ENCODE measurements around the gene CLECL1. TPM values are rescaled to one million over a fixed set of nuclear protein-coding genes. Genes with fewer than 3 reads are reported as not detected.

Gene CLECL1
- 1 to 10 TPM in 1 of 2 donors, not detected in 1; 1.9 TPM for total RNA-seq

- ATAC-seq (ENCODE audit: insufficient number of reproducible peaks, low FRiP score, low read depth) (no peak), DNase-seq (ENCODE audit: low spot score) (no peak)
- H3K27ac ChIP-seq = peak within 1 kb of the TSS in 1 of 2 donors; percentile 2
Observed at GRCh38 chr12:9732921-9733461, at the start of gene CLECL1. CLECL1 (minus strand) TSS chr12:9733097.

GRCh38 chr12:9781360-9781759 lies 48.5 kb upstream of the CLECL1 start:
- H3K27ac ChIP-seq = no peak overlapping the region
- no peak for TF ChIP-seq CTCF (IDR thresholded peaks at IDR 0.05)
- ATAC-seq (ENCODE audit: insufficient number of reproducible peaks, low FRiP score, low read depth) = no peak
- no peaks in the 10 kb centered on the region for H3K27me3 ChIP-seq (replicated peaks; ENCODE audit: insufficient read depth)
- DNase-seq (ENCODE audit: low spot score) = no peak
- no peaks in the 10 kb centered on the region for H3K9me3 ChIP-seq
- no peak overlapping the region for H3K4me3 ChIP-seq
- no peaks in the 10 kb centered on the region for H3K4me1 ChIP-seq (ENCODE audit: control insufficient read depth in 1 of 2, low read depth in 2 of 2)
- no peaks in the 10 kb centered on the region for H3K36me3 ChIP-seq

More at GRCh38 chr12:9732921-9733461, at the start of gene CLECL1:
- Histone ChIP-seq H3K36me3 (no peaks in the 10 kb centered on the region), H3K4me1 (ENCODE audit: control insufficient read depth in 1 of 2, low read depth in 2 of 2) (no peaks in the 10 kb centered on the region), H3K27me3 (replicated peaks; ENCODE audit: insufficient read depth) (no peaks in the 10 kb centered on the region), H3K9me3 (no peaks in the 10 kb centered on the region), H3K4me3 (peak within 1 kb of the TSS; percentile 25)
- no peak for TF ChIP-seq CTCF (IDR thresholded peaks at IDR 0.05)

GRCh38 chr12:9779209-9779608 lies 46.3 kb upstream of the CLECL1 start:
- DNase-seq (ENCODE audit: low spot score) (no peak), ATAC-seq (ENCODE audit: insufficient number of reproducible peaks, low FRiP score, low read depth) (no peak)
- TF ChIP-seq CTCF (IDR thresholded peaks at IDR 0.05) = no peak
- H3K4me3 ChIP-seq = no peak overlapping the region
- H3K4me1 ChIP-seq (ENCODE audit: control insufficient read depth in 1 of 2, low read depth in 2 of 2) = no peaks in the 10 kb centered on the region
- no peak overlapping the region for H3K27ac ChIP-seq
- H3K27me3 ChIP-seq (replicated peaks; ENCODE audit: insufficient read depth) = no peaks in the 10 kb centered on the region
- H3K9me3 ChIP-seq = no peaks in the 10 kb centered on the region
- no peaks in the 10 kb centered on the region for H3K36me3 ChIP-seq

- H3K27ac ChIP-seq = no peak overlapping the region
- no peak for ATAC-seq (ENCODE audit: insufficient number of reproducible peaks, low FRiP score, low read depth)
Observed at GRCh38 chr12:9776781-9777180, 43.9 kb upstream of the CLECL1 start.

GRCh38 chr12:9773216-9773877 lies 40.5 kb upstream of the CLECL1 start:
- H3K27me3 ChIP-seq (replicated peaks; ENCODE audit: insufficient read depth) = no peaks in the 10 kb centered on the region

More at GRCh38 chr12:9776781-9777180, 43.9 kb upstream of the CLECL1 start:
- TF ChIP-seq CTCF (IDR thresholded peaks at IDR 0.05) = no peak
- Histone ChIP-seq H3K4me3 (no peak overlapping the region), H3K36me3 (no peaks in the 10 kb centered on the region), H3K4me1 (ENCODE audit: control insufficient read depth in 1 of 2, low read depth in 2 of 2) (no peaks in the 10 kb centered on the region), H3K27me3 (replicated peaks; ENCODE audit: insufficient read depth) (no peaks in the 10 kb centered on the region), H3K9me3 (no peaks in the 10 kb centered on the region)
- no peak for DNase-seq (ENCODE audit: low spot score)

More at GRCh38 chr12:9773216-9773877, 40.5 kb upstream of the CLECL1 start:
- DNase-seq (ENCODE audit: low spot score) (no peak), ATAC-seq (ENCODE audit: insufficient number of reproducible peaks, low FRiP score, low read depth) (no peak)
- Histone ChIP-seq H3K36me3 (no peaks in the 10 kb centered on the region), H3K9me3 (no peaks in the 10 kb centered on the region), H3K4me1 (ENCODE audit: control insufficient read depth in 1 of 2, low read depth in 2 of 2) (no peaks in the 10 kb centered on the region), H3K4me3 (no peak overlapping the region), H3K27ac (no peak overlapping the region)
- TF ChIP-seq CTCF (IDR thresholded peaks at IDR 0.05) = no peak

Data from thoracic aorta (tissue), 2 donors.